ENCODE data around the gene COL13A1.

COL13A1 gene

DNA sequence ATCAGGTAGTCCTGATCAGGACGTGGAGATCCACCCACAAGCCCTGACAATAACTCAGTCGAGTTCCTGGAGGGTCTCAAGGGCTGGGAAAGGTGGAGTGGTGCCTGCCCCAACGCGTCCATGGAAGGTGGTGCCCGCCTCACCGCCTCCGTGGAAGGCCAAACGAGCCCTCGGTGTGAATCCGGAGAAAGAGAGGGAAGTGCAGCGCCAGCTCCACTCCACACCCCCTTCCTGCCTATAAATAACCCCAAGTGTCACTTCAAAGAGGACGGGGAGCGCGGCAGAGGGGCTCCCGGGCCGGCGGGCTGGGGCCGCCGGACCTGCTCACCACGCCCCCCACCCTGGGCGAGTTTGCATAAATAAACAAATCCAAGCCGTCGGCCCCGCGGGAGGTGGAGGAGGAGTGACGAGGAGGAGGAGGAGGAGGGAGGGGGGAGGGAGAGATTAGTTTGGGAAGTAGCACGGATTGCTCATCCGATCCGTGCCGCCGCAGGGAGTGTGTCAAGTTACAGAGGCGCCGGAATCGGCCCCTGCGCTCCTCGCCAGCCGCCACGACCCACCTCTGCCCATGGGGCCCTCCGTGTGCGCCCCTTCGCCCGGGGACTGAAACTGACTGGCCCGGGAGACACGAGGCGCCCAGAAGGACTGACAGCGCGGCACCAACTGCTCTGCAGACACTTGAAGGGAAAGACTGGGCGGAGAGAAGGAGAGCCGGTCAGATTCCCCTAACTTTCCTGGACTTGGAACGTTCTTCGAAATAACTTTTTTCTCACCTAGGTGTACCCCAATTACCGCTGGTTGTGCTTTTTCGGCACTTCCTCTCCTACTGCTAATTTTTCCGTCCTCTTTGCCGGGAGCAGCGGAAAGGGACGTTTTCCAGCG lies at the start of gene COL13A1:
Gene COL13A1, plus strand, starts transcription at position 473 of the 882 bp plus-strand sequence. CDS start 518 bp downstream, outside the sequence.
- in situ Hi-C loops (cut with MboI; ENCODE audit: low sequenced_read_pairs) = no loop called here

DNA sequence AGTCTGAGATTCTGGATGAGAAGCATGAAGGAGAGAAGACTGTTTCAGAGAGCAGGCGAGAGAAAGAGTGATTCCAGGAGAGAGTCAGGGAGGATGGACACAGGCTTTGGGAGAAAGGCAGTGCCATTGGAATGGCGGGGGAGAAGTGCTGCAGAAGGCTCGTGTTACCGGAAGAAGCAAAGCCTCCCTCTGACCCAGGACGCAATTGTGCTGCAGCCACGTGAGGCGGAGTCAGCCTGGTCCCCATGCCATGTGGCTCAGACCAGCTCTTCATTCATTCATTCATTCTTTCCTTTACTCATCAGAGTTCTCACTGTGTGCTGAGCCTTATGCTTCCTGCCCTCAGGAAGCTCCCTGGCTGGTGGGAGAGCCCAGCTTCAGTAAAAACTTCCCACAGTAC lies 49.2 kb upstream of the COL13A1 start:
- in situ Hi-C loops (cut with MboI; ENCODE audit: low sequenced_read_pairs) = no loop called here

DNA sequence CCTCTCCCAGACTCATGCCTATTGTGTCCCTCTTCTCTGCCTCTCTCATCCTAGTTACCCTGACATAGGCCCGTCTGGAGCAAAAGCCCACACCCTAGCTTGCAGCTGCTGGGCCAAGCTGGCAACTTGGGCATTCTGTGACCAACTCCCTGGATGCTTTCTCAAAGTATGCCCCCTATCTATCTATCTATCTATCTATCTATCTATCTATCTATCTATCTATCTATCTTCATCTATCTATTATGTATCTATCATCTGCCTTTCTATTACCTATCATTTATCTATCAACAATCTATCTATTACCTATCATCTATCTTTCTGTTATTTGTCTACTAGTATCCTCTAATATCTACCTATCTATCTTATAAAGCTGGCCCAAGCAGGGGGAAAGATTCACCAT lies 45.4 kb upstream of the COL13A1 start:
- in situ Hi-C loops (cut with MboI; ENCODE audit: low sequenced_read_pairs) = no loop called here

DNA sequence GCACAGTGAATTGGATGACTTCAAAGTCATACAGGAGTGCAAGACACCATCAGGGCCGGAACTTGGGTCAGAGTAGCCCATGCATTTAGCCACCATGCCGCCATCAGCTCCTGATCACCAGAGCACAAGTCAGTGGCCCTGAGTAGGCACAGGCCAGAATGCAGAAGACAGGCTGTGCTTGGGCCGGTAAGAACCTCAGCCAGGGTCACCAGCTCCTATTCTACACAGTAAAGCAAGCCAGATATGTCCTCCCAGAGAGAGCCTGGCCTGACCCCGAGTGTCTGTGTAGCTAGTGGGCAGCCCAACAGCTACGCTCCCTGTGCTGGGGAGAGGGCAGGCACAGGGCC lies 44.5 kb upstream of the COL13A1 start:
- in situ Hi-C loops (cut with MboI; ENCODE audit: low sequenced_read_pairs) = no loop called here

DNA sequence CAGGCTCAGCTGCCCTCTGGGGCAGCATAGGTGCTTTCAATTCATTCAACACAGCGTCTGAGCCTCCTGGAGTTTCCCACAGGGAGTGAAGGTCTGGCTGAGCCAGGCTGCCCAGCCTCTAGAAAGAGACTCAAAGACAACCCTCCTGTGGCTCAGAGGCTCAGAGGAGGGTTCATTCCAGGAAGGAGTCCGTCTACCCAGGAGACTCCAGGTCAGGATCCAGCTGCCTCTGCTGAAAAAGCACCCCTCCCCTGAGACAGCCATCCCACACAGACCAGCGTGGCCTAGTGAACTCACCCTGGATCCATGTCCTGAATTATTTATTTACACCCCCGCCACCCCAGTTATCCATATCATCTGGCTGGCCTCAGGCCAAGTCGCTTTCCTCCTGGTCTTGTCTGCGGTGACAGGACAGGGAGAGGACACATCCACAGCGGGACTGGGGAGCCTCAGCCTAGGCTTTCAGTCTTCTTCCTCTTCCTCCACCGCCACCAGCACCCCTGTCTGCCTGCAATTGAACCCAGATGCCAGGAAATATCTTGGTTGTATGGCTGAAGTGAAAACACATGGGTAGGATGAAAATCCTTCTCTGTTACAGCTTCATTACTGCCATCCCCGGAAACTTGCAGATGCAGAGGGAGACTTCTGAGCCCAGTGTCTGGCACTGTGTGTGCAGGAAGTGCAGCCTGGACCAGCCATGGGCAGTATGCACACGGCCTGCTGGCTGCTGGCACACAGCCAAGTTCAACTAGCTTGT lies 44.0 kb upstream of the COL13A1 start:
- in situ Hi-C loops (cut with MboI; ENCODE audit: low sequenced_read_pairs) = no loop called here

DNA sequence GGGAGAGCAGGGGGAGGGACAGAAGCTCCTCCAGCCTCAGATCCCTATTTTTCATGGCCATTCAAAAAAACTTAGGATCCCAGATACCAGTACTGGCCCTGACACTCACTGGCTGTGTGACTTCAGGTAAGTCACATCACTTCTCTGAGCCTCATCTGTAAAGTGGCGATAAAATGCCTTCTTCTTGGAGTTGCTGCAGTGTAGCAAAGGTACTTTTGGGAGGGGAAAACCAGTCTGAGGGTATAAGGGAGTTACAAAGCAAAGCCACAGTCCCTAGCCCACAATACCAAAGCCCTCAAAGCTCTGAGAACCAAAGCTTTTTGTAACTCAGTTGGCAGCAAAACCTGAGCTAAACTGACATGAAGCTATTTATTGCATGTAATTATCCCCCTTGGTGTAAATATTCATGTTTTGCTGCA lies 43.4 kb upstream of the COL13A1 start:
- in situ Hi-C loops (cut with MboI; ENCODE audit: low sequenced_read_pairs) = no loop called here

DNA sequence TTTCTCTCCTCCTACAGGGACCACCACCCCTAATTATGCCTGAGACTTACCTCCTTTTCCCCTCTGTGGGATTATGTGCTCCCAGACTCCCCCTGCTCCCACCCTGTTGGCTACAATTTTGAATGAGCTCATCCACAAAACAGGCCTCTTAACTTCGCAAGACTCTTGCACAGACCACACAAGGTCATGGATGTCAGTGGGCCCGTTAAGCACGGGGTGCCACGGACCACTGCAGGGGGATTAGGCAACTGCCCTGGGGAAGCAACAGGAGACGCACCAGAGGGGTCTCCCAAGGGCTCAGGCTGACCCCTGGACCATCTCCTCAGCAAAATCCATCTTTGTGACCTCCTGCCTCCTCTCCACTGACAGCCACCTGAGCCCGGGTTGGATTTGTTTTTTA lies 42.1 kb upstream of the COL13A1 start:
- in situ Hi-C loops (cut with MboI; ENCODE audit: low sequenced_read_pairs) = no loop called here

DNA sequence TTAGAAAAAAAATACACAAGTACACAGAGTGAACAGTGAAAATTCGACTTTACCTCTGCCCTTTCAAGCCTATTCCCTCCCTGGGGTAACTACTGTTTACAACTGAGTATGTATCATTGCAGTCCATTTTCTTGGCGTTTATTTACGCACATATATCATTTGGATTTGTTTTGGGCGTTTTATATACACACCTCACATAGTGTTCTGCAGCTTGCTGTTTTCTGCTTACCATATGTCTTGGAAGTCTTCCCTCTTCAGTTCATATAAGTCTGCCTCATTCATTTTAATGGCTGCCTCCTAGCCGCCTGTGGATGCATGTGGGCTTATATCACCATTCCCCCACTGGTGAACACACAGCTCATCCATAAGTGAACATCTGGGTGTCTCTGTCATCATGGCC lies 41.6 kb upstream of the COL13A1 start:
- in situ Hi-C loops (cut with MboI; ENCODE audit: low sequenced_read_pairs) = no loop called here

DNA sequence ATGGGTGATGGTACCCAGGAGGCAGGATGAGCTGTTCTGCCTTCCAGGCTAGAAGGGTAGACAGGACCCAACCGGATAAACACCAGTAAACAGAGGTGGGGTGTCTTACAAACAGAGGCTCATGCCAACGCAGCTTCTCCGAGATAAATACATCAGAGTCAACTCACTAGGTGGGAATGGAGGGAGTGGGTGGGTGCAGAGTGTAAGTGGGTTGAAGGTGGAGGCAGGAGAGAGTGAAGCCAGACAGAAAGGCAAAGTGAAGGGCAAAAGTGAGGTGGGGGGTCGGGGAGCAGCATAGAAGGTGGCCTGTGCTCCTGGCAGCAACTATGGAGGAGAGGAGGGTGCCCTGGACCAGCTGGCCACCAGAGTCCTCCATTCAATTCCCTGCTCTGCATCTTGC lies 40.4 kb upstream of the COL13A1 start:
- in situ Hi-C loops (cut with MboI; ENCODE audit: low sequenced_read_pairs) = no loop called here

DNA sequence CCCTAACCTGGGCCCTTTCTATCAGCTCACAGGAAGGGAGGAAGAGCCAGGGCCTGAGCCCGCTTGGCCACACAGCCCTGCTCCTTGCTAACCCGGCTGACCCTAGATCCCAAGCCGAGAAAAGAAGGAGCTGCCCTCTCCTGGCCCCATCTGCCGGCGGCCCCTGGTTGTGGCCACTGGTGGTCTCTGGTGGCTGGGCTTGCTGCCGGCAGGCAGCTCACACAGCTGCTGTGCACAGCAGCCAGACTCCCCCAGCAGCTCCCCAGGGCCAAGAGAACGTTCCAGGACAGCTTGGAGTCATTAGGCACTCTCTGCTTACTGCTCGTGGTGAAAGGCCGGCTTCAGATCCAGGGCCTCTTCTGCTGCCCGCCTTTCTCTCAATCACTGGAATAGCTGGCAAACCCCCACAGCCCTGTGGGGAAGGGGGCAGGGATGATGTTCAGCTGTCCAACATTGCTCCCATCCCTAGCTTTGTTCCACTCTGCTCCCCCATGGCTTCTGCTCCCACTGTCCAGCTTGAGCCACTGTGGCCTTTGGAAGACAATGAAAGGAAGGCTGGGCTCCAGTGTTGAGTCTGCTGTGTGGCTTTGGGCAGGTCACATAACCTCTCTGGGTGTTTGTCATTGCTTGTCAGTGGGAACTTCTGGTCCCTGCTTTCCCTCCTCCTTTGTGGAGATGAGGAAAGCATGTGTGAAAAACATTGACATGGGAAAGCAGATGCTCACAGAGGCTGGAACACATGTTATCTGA lies 35.4 kb upstream of the COL13A1 start:
- in situ Hi-C loops (cut with MboI; ENCODE audit: low sequenced_read_pairs) = no loop called here

DNA sequence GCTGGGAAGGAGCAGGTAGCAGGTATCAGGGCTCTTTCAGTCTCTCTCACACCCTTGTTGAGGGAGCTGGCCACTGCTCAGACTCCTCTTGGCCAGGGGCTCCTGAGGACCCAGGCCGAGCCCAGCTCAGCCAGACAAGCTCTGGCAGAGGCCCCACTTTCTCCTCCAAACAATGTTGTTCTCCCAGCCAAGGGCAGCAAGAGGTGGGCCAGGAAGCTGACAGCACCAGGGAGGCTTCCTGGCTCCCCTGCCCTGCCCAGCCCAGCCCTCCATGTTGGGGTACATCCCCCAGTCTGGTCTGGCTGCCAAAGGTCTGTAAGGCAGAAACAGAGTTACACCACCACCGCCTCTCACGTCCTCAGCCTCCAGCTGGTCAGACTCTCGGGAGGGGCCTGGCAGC lies 33.9 kb upstream of the COL13A1 start:
- in situ Hi-C loops (cut with MboI; ENCODE audit: low sequenced_read_pairs) = no loop called here

DNA sequence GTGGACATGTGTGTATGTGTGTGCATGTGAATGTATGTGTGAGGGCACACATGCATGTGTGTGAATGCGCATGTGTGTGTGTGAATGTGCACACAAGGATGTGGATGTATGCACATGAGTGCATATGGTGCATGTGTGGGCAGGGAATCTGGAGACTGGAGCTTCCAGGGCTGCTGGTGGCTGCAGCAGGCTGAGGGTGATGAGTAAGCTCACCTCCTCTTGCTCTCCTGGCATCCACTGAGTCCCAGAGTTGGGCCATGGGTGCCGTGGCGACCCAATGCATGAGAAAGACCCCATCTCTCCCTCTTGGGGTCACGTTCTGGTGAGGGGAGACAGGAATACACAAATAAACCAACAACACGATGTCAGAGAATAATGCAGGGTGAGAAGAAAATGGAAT lies 33.3 kb upstream of the COL13A1 start:
- in situ Hi-C loops (cut with MboI; ENCODE audit: low sequenced_read_pairs) = no loop called here

DNA sequence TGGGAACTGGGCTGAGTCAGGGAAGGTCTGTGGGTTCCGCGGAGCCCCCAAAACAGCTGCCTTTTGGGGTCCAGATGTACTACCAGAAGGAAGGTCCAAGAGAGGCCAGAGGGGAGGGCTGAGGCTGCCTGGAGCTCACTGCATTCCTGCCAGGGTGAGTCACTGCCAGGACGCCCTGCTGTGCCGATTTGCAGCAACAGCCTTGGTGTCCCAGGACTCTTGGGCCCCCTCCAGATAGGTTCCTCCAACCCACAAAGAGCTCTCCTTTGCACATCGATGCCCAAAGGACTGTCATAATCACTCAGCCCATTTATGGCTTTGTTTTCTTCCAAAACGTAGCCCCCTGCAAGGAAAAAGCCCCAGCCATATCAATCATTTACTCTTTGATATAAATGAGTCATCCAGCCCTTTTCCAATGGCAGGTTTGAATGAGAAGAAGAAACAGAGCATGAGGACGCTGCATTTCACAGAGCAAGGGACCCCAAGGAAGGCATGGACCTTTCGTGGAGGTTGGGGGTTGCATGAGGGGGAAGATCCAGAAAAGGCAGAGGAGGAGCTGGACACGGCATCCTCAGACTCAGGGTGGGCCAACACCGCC lies 32.2 kb upstream of the COL13A1 start:
- in situ Hi-C loops (cut with MboI; ENCODE audit: low sequenced_read_pairs) = no loop called here

DNA sequence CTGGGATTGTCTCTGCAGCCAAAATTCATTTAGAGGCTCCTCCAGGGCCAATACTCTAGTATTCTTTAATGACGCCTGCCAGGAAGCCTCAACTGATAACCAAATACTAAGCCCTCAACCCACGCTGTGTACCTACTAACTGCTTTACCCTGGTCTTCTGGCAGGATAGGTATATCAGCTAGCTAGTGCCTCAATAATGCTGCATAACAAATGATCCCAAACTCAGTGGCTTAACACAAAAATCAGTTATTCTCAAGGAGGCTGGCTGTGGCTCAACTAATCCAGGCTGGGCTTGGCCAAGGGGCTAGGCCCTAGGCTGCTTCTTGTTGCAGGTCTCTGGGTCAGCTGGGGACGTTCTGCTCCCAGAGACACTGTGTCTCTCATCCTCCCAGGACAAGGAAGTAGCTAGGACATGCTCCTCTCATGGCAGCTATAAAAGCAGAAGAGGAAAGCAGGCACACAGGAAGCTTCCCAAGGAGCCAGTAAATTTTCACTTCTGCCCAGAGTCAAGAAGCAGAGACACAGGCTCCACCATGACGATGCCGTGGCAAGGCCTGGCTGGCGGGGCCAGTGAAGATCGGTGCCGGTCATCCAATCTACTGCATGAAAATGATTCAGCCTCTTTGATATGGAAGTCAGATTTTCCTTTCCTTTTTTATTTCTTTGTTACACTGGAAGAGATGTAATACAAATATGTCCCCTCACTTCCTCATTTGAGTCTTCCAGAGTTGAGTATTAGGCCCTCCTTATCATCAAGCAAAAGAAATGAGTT lies 28.6 kb upstream of the COL13A1 start:
- in situ Hi-C loops (cut with MboI; ENCODE audit: low sequenced_read_pairs) = no loop called here

DNA sequence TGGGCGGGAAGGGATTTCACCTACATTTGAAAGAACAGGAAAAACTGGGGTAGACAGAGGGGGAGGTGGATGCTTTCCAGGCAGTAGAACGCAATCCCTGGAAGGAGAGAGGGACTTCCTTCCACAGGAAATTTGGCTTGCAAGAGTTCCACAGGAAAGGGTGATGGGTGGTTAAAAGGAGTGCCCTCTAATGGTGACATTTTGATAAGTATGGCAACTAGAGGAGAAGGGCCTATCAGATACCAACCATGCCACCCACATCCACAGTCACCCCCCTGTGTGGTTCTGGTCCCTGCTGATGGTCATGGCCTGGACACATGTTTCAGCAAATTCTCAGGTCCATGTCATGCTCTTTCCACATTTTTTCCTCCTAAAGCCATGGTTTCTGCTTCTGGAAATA lies 27.1 kb upstream of the COL13A1 start:
- in situ Hi-C loops (cut with MboI; ENCODE audit: low sequenced_read_pairs) = no loop called here

DNA sequence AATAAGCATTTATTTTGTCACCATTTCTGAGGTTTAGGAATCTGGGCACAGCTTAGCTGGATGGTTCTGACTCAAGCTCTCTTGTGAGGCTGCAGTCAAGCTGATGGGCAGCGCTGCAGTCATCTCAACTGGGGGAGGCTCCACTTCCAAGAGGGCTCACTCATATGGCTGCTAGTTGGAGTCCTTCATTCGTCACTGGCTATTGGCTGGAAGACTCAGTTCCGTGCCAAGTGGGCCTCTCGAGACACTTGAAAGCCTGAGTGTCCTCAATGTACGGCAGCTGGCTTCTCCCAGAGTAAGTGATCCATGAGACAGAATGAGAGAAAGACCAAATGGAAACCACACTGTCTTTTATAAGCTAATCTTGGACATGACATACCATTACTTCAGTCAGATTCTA lies 21.6 kb upstream of the COL13A1 start:
- in situ Hi-C loops (cut with MboI; ENCODE audit: low sequenced_read_pairs) = no loop called here

DNA sequence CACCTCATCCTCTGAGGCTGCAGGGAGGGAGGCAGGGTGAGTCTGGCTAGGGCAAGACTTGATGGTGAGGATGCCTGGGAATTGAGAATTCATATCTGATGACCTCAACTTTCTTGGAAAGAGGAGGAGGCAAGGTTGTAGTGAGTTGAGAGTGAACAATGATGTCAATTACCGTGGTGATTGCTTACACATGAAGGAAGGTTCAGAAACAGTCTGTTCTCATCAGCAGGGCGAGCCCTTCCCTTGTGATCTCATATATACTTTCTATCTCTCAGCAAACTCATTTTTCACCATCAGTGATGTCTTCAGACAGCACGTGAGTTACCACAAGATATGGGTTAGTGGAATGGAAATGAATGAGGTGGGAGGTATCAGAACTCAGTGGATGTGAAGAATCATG lies 20.1 kb upstream of the COL13A1 start:
- in situ Hi-C loops (cut with MboI; ENCODE audit: low sequenced_read_pairs) = no loop called here

DNA sequence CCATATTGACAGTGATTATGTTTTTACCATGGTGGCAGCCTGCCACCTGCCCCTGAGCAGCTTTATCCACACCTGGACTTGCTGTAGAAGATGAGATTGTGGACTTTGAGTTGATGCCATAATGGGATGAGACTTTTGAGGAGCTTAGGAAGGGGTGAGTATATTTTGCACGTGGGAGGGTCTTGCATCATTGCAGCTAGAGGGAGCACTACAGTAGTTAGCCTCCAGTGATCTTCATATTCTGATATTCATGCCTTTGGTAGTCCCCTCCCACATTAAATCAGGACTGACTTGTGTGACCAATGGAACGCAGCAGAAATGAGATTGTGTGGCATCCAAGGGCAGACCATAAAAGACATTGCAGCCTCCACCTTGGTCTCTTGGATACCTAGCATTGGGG lies 18.2 kb upstream of the COL13A1 start:
- in situ Hi-C loops (cut with MboI; ENCODE audit: low sequenced_read_pairs) = no loop called here

DNA sequence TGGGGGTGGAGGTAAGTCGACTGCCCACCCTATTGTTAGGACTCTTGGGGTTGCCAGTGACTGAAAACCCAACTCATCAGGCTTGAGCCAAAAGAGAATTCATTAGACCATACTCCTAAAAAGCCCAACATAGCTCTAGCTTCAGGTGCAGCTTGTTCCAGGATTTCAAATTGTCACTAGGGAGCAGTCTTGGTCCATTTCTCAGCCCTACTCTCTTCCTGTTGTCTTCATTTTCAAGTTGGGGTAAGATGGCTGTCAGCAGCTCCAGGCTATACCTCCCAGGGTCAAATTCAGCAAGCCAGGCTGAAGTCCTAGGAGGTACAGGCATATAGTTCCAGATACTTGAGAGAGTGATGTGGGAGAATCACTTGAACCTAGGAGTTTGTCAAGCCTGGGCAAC lies 14.9 kb upstream of the COL13A1 start:
- in situ Hi-C loops (cut with MboI; ENCODE audit: low sequenced_read_pairs) = no loop called here

DNA sequence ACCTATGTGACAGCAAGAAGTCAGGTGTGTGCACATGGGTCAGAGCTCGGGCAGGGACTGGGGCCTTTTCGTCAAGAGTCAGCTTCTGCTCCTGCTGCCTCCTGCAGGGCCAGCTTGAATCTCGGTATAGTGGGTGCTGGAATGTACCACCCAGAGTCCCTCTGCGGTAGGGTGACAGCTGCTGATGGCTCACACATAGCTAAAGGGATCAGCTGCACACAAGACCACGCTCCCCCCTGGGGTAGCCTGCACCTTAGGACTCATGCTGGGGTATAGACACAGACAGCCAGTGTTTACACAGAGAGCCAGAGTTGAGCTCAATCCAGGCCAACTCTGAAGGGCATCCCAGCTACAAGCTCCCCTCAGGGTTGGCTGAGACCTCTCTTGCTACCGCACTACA lies 14.0 kb upstream of the COL13A1 start:
- in situ Hi-C loops (cut with MboI; ENCODE audit: low sequenced_read_pairs) = no loop called here

Measured in HL-60/S4 treated with phorbol 12-myristate 13-acetate at 8.2 ng/mL for 4 days and 3 days (cell line).